GM10266 (cell line): ENCODE measurements around the gene IL1RL2.

Experiments used
- DNase-seq: peaks from one replicate; pipeline ENCODE4 v3.0.0; 2012; ENCODE audit errors: extremely low spot score
- TF ChIP-seq, protein P1 (sequence below): IDR thresholded peaks from 2 replicates; pipeline ENCODE4 v1.5.1; 2012; ENCODE audit warnings: mild to moderate bottlenecking, low read depth; ENCODE audit not compliant: control insufficient read depth, insufficient read depth; ENCODE audit errors: missing control alignments

The IL1RL2 gene

DNA sequence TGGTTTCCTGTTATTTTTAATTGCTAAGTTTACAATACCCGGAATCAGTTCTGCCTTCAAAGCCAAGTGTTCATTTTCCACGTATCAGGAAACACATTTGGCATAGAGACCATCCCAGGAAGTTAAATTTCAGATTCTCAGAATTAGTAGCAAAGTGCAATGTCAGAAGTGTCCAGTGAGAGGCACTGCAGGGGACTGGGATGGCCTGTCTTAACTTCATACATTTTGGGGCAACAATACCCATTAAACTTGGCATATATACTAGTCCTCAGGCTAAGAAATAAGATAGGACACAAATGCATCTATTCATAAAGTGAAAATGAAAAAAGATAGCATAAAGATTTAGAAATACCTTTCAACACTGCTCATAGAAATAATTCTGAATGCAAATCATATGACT is 1.5 kb upstream of the IL1RL2 start:
- TF ChIP-seq, protein P1, sequence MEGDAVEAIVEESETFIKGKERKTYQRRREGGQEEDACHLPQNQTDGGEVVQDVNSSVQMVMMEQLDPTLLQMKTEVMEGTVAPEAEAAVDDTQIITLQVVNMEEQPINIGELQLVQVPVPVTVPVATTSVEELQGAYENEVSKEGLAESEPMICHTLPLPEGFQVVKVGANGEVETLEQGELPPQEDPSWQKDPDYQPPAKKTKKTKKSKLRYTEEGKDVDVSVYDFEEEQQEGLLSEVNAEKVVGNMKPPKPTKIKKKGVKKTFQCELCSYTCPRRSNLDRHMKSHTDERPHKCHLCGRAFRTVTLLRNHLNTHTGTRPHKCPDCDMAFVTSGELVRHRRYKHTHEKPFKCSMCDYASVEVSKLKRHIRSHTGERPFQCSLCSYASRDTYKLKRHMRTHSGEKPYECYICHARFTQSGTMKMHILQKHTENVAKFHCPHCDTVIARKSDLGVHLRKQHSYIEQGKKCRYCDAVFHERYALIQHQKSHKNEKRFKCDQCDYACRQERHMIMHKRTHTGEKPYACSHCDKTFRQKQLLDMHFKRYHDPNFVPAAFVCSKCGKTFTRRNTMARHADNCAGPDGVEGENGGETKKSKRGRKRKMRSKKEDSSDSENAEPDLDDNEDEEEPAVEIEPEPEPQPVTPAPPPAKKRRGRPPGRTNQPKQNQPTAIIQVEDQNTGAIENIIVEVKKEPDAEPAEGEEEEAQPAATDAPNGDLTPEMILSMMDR, result peak; percentile 25
- DNase-seq, result no peak

DNA sequence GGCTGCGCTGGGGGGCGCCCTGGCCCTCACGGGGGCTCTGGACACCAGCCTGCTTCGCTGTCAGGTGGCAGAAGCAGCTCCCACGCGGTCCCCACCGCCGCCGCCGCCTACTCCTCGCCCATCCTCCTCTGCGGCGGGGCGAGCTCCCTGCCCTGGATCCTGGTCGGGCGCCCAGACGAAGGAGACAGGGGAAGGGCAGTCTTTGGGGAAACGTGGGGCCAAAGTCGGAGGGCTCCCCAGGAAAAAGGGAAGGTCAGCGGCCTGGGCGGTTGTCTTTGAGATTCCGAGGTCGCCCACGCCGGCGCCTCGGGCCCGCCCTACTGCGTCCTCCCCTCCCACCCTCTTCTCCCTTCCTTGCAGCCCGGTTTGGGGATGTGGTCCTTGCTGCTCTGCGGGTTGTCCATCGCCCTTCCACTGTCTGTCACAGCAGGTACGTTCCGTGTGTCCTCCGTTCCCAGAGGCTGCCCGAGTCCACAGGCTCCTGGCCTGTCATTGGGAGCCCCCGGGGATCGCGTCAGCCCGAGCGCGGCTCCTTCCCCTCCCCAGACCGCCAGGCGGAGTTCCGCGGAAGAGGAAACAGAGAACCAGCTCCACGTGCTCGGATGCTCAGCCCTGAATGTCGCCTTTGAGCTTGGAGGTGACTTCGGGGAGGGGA is 800 bp downstream of the IL1RL2 start:
- peak; percentile 23 for DNase-seq
- TF ChIP-seq, protein P1, result no peak

DNA sequence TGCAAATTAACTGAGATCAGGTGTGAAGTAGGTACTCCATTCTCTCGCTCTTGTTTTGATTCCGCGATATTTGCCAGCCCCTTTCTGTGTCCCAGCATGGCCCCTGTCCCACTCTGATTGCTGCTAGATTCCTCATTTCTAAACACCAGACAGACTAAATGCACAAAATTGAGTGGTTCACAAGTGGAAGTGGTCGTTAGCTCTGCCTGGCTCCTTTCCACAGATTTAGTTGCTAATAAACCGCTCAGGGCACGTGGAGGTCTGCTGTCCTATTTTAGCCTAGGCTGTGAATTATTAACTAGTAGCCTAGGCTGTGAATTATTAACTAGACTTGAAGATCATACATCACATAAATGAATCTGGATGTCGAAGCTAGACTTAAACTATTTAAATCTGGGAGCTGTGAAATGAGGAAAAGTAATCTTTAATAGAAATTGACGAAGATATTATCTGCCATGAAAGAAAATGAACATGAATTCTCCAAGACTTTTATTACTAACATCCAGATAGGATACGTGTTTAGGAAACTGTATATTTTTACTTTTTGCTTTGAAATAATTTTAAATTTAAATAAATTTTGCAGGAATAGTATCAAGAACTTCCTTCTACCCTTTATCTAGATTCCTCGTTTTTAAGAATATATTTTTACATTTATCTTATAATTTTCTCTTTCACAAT is 3.7 kb downstream of the IL1RL2 start:
- TF ChIP-seq, protein P1, result no peak
- DNase-seq, result no peak

DNA sequence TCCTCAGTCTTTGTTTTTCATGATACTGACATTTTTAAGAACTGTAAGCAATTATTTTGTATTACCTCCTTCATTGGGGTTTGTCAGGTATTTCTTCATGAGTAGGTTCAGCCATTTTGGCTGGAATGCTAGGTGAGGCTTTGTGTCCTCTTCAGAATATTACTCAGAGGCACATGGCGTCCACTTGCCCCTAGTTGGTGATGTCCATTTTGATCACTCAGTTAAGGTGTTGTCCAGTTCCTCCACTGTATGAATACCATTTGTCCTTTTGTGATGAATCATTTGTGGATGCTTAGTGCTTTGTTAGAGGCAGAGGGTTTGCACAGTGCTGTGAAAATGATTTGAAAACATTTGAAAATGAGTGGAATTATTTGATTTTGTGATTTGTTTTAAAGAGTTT is 4.7 kb downstream of the IL1RL2 start:
- TF ChIP-seq, protein P1, result no peak
- no peak for DNase-seq

DNA sequence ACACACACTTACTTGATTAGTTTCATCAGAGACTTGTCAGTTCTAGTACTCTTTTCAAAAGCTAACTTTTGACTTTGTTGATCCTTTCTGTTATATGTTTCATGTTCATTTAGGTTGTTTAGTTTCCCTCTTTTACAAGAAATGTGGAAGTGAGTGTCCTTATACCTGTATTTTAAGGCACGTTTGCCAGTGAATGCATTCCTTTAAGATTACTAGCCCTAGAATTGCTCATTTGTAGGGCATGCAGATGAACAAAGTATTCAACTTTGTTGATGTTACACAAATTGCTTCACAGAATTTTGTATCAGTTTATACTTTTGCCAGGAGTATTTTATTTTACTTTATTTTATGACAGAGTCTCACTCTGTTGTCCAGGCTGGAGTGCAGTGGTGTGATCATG is 6.3 kb downstream of the IL1RL2 start:
- no peak for DNase-seq

DNA sequence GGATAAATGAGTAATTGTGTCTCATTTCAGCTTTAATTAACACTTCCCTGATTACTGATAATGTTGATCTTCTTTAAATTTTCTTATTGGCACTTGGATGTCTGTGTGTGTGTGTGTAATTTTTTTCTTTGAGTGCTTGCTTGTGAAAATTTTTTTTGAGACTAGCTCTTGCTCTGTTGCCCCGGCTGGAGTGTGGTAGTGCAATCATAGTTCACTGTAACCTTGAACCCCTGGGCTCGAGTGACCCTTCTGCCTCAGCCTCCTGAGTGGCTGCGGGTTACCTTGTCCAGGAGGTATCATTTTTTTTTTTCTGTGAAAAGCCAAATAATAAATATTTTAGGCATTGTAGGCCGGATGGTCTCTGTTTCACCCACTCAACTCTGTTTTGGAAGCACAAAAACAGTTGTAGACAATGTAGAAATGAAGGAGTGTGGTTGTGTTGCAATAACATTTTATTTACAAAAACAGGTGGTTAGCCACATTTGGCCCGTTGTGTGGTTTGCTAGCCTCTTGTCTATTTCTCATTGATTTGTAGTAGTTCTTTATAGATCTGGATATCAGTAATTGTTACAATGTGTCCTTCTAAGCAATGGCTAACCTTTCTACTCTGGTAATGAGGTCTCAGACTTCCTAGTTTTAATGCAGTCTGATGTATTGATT is 7.9 kb downstream of the IL1RL2 start:
- no peak for DNase-seq
- TF ChIP-seq, protein P1, result no peak

More for the DNA sequence above, 6.3 kb downstream of the IL1RL2 start:
- TF ChIP-seq, protein P1, result no peak
